ENCODE results near the gene MOB2. TPM values are rescaled to one million over a fixed set of nuclear protein-coding genes. Genes with fewer than 3 reads are reported as not detected.

The MOB2 gene
- total RNA-seq, 2 experiments from 2014 or later, result 13.2 to 14.0 TPM

- DNase-seq, result no peak
- H3K4me3 Mint-ChIP-seq, result no peak overlapping the region
- ChIA-PET POLR2A (interaction anchor here (0.7 kb wide), 1 partner anchor 54 kb away, joined by 3 read pairs; no protein-coding TSS in a partner anchor), CTCF (no interaction called here)
- H3K27ac Mint-ChIP-seq, result no peak overlapping the region
- H3K9me3 Mint-ChIP-seq, result no peaks in the 10 kb centered on the region
- H3K4me1 Mint-ChIP-seq (ENCODE audit: low read depth), result no peaks in the 10 kb centered on the region
- no peak for TF ChIP-seq CTCF (IDR thresholded peaks at IDR 0.05)
- H3K36me3 Mint-ChIP-seq (ENCODE audit: low read depth), result no peaks in the 10 kb centered on the region
- ATAC-seq, result no peak
- H3K27me3 Mint-ChIP-seq, result no peaks in the 10 kb centered on the region
- intact Hi-C loops (cut with micrococcal nuclease), result no loop called here
These were observed 26.1 kb downstream of the MOB2 start for GRCh38 chr11:1460396-1460985.

GRCh38 chr11:1459764-1460395 is 26.7 kb downstream of the MOB2 start:
- no peaks in the 10 kb centered on the region for H3K27me3 Mint-ChIP-seq
- no peaks in the 10 kb centered on the region for H3K4me1 Mint-ChIP-seq (ENCODE audit: low read depth)
- ChIA-PET CTCF (no interaction called here), POLR2A (no interaction called here)
- intact Hi-C loops (cut with micrococcal nuclease), result no loop called here
- DNase-seq, result no peak
- no peak for TF ChIP-seq CTCF (IDR thresholded peaks at IDR 0.05)
- no peaks in the 10 kb centered on the region for H3K9me3 Mint-ChIP-seq
- H3K36me3 Mint-ChIP-seq (ENCODE audit: low read depth), result no peaks in the 10 kb centered on the region
- H3K27ac Mint-ChIP-seq, result no peak overlapping the region
- no peak for ATAC-seq
- H3K4me3 Mint-ChIP-seq, result no peak overlapping the region

- no peaks in the 10 kb centered on the region for H3K36me3 Mint-ChIP-seq (ENCODE audit: low read depth)
- H3K4me3 Mint-ChIP-seq, result no peak overlapping the region
- no peak for DNase-seq
- no peaks in the 10 kb centered on the region for H3K27me3 Mint-ChIP-seq
- no peak for TF ChIP-seq CTCF (IDR thresholded peaks at IDR 0.05)
- no peak overlapping the region for H3K27ac Mint-ChIP-seq
- no peaks in the 10 kb centered on the region for H3K9me3 Mint-ChIP-seq
- H3K4me1 Mint-ChIP-seq (ENCODE audit: low read depth), result no peaks in the 10 kb centered on the region
- POLR2A ChIA-PET, result no interaction called here
- ATAC-seq, result no peak
- CTCF ChIA-PET, result no interaction called here
- intact Hi-C loops (cut with micrococcal nuclease), result no loop called here
These were observed 27.4 kb downstream of the MOB2 start for GRCh38 chr11:1459219-1459575.

- no peak overlapping the region for H3K27ac Mint-ChIP-seq
- TF ChIP-seq CTCF (IDR thresholded peaks at IDR 0.05), result peak; percentile 22
- ATAC-seq, result peak; percentile 37
- no peaks in the 10 kb centered on the region for H3K4me1 Mint-ChIP-seq (ENCODE audit: low read depth)
- no peaks in the 10 kb centered on the region for H3K9me3 Mint-ChIP-seq
- H3K4me3 Mint-ChIP-seq, result no peak overlapping the region
- intact Hi-C loops (cut with micrococcal nuclease), result no loop called here
- no peaks in the 10 kb centered on the region for H3K36me3 Mint-ChIP-seq (ENCODE audit: low read depth)
- H3K27me3 Mint-ChIP-seq, result no peaks in the 10 kb centered on the region
- ChIA-PET POLR2A (no interaction called here), CTCF (no interaction called here)
- peak; percentile 12 for DNase-seq
These were observed 28.0 kb downstream of the MOB2 start for GRCh38 chr11:1458340-1459218.

- Mint-ChIP-seq H3K4me3 (no peak overlapping the region), H3K4me1 (ENCODE audit: low read depth) (no peaks in the 10 kb centered on the region), H3K9me3 (no peaks in the 10 kb centered on the region), H3K27ac (no peak overlapping the region), H3K36me3 (ENCODE audit: low read depth) (no peaks in the 10 kb centered on the region), H3K27me3 (no peaks in the 10 kb centered on the region)
- no peak for DNase-seq
- TF ChIP-seq CTCF (IDR thresholded peaks at IDR 0.05), result no peak
- intact Hi-C loops (cut with micrococcal nuclease), result no loop called here
- POLR2A ChIA-PET, result no interaction called here
- no peak for ATAC-seq
- CTCF ChIA-PET, result no interaction called here
These were observed 28.7 kb downstream of the MOB2 start for GRCh38 chr11:1457856-1458255.
